Measurements from ENCODE around the gene POLR3GL. TPM values are rescaled to one million over a fixed set of nuclear protein-coding genes. Genes with fewer than 3 reads are reported as not detected.

Gene POLR3GL
- total and polyA plus RNA-seq, 12 donors = 30.9 to 64.5 (median 39.5) TPM

DNA sequence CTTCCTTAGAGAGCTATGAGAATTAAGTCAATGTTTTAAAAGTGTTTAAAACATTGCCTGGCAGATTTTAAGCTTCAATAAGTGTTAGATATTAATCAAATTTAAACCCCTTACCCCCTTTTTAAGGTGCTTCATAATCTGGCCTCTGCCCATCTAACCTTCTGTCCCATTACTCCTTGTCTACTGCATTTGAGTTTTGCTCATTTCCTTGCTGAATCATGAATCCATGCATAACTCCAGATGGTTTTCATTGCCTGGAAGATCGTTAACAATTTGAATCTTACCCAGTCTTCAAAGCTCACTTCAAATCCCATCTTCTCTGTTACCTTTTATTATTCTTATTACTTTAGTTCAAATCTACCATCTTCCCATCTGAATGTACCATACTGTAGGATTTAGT is 52.4 kb downstream of the POLR3GL start:
- DNase-seq (no peak), ATAC-seq (no peak)
- Histone ChIP-seq H3K36me3 (peaks cover 0 to 7% (median 0%) of the 10 kb centered on the region in 9 donors), H3K4me1 (peaks cover 7 to 29% (median 18%) of the 10 kb centered on the region in 9 donors), H3K4me3 (no peak overlapping the region), H3K27me3 (peaks cover 0 to 42% (median 19%) of the 10 kb centered on the region in 7 donors), H3K27ac (no peak overlapping the region), H3K9me3 (no peaks in the 10 kb centered on the region)
- TF ChIP-seq, protein P1, sequence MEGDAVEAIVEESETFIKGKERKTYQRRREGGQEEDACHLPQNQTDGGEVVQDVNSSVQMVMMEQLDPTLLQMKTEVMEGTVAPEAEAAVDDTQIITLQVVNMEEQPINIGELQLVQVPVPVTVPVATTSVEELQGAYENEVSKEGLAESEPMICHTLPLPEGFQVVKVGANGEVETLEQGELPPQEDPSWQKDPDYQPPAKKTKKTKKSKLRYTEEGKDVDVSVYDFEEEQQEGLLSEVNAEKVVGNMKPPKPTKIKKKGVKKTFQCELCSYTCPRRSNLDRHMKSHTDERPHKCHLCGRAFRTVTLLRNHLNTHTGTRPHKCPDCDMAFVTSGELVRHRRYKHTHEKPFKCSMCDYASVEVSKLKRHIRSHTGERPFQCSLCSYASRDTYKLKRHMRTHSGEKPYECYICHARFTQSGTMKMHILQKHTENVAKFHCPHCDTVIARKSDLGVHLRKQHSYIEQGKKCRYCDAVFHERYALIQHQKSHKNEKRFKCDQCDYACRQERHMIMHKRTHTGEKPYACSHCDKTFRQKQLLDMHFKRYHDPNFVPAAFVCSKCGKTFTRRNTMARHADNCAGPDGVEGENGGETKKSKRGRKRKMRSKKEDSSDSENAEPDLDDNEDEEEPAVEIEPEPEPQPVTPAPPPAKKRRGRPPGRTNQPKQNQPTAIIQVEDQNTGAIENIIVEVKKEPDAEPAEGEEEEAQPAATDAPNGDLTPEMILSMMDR (IDR thresholded peaks at IDR 0.05) = no peak
- intact Hi-C loops (cut with DNase I) = loop anchor here in 5 of 10 donors (5.0 to 10.0 kb wide), 3 partner anchors 122 to 172 kb away; partner anchors contain the start of gene NUDT17 (in 2 of the 5)
- 67 to 76% methylated on average over 1 of the region's 1 CpG for WGBS, 2 donors

DNA sequence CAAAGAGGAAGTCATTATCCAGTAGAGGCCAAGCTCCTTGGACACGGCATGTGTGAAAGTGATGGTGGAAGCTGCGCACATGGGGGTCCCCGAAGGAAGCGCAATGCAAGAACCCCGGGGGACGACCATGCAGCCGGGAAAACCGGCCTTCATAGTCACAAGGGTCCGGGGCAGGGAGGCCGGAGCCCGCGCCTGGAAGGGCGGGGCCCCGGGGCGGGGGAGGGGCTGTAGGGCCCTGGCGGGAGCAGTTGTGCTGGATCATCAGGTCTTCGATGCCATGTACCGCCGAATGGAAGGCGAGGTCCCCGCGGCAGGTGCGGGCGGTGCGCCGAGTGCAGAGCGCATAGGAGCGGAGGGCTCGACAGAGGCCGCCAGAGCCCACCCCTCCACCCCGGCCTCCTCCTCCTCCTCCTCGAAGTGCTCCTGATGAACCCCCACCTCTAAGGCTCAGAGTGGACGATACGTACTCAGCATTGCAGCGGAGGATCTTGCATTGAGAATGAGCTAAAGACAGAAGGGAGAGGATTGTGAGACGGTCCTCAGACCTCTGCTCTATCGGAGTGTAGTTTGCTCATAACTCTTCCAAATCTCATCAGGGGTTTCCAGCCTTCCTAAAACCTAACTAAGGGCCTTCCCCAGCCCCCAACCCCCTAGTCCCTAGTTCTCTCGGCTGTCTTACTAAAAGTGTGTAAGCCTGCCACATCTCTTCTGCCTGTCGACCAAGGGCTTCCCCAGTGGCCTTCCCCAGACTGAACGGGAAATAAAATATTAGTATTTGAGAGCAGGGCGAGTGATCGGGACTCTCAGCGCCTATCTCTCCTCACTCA is 55.0 kb downstream of the POLR3GL start:
- H3K27ac ChIP-seq = peak overlapping the region in 4 of 10 donors; percentile 23 to 86 (median 78)
- DNase-seq (no peak), ATAC-seq (peak in 5 of 8 donors; percentile 1 to 47 (median 21))
- peak overlapping the region in 9 of 10 donors; percentile 8 to 52 (median 31) for H3K4me3 ChIP-seq
- 15 to 19% methylated on average over 43 of the region's 43 CpGs for WGBS, 2 donors
- H3K27me3 ChIP-seq = peaks cover 0 to 44% (median 19%) of the 10 kb centered on the region in 7 donors
- TF ChIP-seq, protein P1 (IDR thresholded peaks at IDR 0.05) = no peak
- peaks cover 0 to 25% (median 12%) of the 10 kb centered on the region in 9 donors for H3K4me1 ChIP-seq
- peaks cover 0 to 7% (median 0%) of the 10 kb centered on the region in 9 donors for H3K36me3 ChIP-seq
- intact Hi-C loops (cut with DNase I) = loop anchor here in 5 of 10 donors (5.0 to 10.0 kb wide), 3 partner anchors 125 to 175 kb away; partner anchors contain the start of gene NUDT17 (in 2 of the 5)
- H3K9me3 ChIP-seq = no peaks in the 10 kb centered on the region

GRCh38 chr1:146020058-146021049 is 55.9 kb downstream of the POLR3GL start:
- WGBS, 2 donors = 82 to 96% methylated on average over 4 of the region's 4 CpGs
- H3K9me3 ChIP-seq = no peaks in the 10 kb centered on the region
- peaks cover 0 to 47% (median 19%) of the 10 kb centered on the region in 7 donors for H3K27me3 ChIP-seq
- intact Hi-C loops (cut with DNase I) = no loop called here
- peak overlapping the region in 7 of 10 donors; percentile 65 to 89 (median 82) for H3K27ac ChIP-seq
- ATAC-seq (peak in 6 of 8 donors; percentile 27 to 57 (median 50)), DNase-seq (no peak)
- TF ChIP-seq, protein P1 (IDR thresholded peaks at IDR 0.05) = peak in 2 of 9 donors; percentile 8 to 20
- peak overlapping the region in 8 of 10 donors; percentile 8 to 54 (median 42) for H3K4me3 ChIP-seq
- H3K4me1 ChIP-seq = peaks cover 0 to 25% (median 12%) of the 10 kb centered on the region in 9 donors
- H3K36me3 ChIP-seq = peaks cover 0 to 7% (median 0%) of the 10 kb centered on the region in 9 donors

Measured in heart right ventricle (tissue), 16 donors.